SU-DHL-6 (cell line): Measurements from ENCODE around the gene KLF3.

Experiments
- H2AFZ ChIP-seq: fragments of 200-600 bp; sonication (generic); 2 replicates; pipeline ENCODE4 v1.6.1; 2014; ENCODE audit warnings: low read depth, mild to moderate bottlenecking, moderate library complexity, mixed read lengths, antibody characterized with exemption, low read length; ENCODE audit not compliant: severe bottlenecking
- H3F3A ChIP-seq: fragments of 200-600 bp; shearing (Covaris generic); 2 replicates; pipeline ENCODE4 v1.6.0; 2016; ENCODE audit warnings: antibody characterized with exemption, mild to moderate bottlenecking; ENCODE audit not compliant: insufficient read depth
- H3K27ac ChIP-seq: fragments of 200-600 bp; sonication (generic); 2 replicates; pipeline ENCODE4 v1.5.1; 2016; ENCODE audit warnings: low read depth, mild to moderate bottlenecking, low read length, moderate library complexity, mixed read lengths
- H3K27me3 ChIP-seq: fragments of 200-600 bp; sonication (generic), shearing (Covaris generic); 2 replicates; pipeline ENCODE4 v1.6.0; 2014; ENCODE audit warnings: mild to moderate bottlenecking, low read length
- H3K36me3 ChIP-seq: fragments of 200-600 bp; sonication (generic); 2 replicates; pipeline ENCODE4 v1.6.1; 2014; ENCODE audit warnings: mild to moderate bottlenecking, low read length, mixed read lengths
- H3K4me2 ChIP-seq: fragments of 300-600, 200-600 bp; shearing (Covaris generic), sonication (generic); 2 replicates; pipeline ENCODE4 v1.6.0; 2014; ENCODE audit warnings: low read length, low read depth, mild to moderate bottlenecking; ENCODE audit not compliant: poor library complexity, severe bottlenecking
- H3K4me3 ChIP-seq: fragments of 200-600 bp; sonication (generic); 2 replicates; pipeline ENCODE4 v1.5.1; 2014; ENCODE audit warnings: antibody characterized with exemption, low read length, mild to moderate bottlenecking, mixed read lengths; ENCODE audit not compliant: insufficient read depth, poor library complexity, severe bottlenecking
- H3K79me2 ChIP-seq: fragments of 200-600 bp; sonication (generic); 2 replicates; pipeline ENCODE4 v1.6.1; 2014; ENCODE audit warnings: mild to moderate bottlenecking, low read length, moderate library complexity; ENCODE audit not compliant: insufficient read depth
- H3K9ac ChIP-seq: fragments of 200-600 bp; sonication (generic); 2 replicates; pipeline ENCODE4 v1.7.0; 2014; ENCODE audit warnings: mild to moderate bottlenecking, low read length
- H3K9me2 ChIP-seq: fragments of 200-600 bp; sonication (generic); replicated peaks from 2 replicates; pipeline ENCODE4 v1.6.1; 2014; ENCODE audit warnings: low read length; ENCODE audit not compliant: insufficient read depth
- H3K9me3 ChIP-seq: fragments of 200-600 bp; sonication (generic); 2 replicates; pipeline ENCODE4 v1.6.1; 2014; ENCODE audit warnings: low read length, mixed read lengths; ENCODE audit not compliant: insufficient read depth
- H4K20me1 ChIP-seq: fragments of 200-600 bp; sonication (generic); 2 replicates; pipeline ENCODE4 v1.6.1; 2014; ENCODE audit warnings: low read depth, mild to moderate bottlenecking, antibody characterized with exemption, low read length, moderate library complexity, mixed read lengths
- CTCF ChIP-seq: fragments of 200-600 bp; sonication (generic); IDR thresholded peaks from one replicate; pipeline ENCODE4 v1.5.1; 2017; ENCODE audit warnings: antibody characterized with exemption, mild to moderate bottlenecking, low read length, moderate library complexity; ENCODE audit not compliant: insufficient read depth, poor library complexity, severe bottlenecking
- EZH2phosphoT487 ChIP-seq: fragments of 200-600 bp; sonication (generic), shearing (Covaris generic); conservative IDR thresholded peaks from 2 replicates; pipeline ENCODE4 v1.6.1; 2018; ENCODE audit warnings: mild to moderate bottlenecking, antibody characterized with exemption, low read length, moderate library complexity, mixed read lengths

KLF3 gene

GRCh38 chr4:38682336-38682735 lies 18.3 kb downstream of the KLF3 start:
- Histone ChIP-seq H3F3A (no peaks in the 10 kb centered on the region), H3K36me3 (no peaks in the 10 kb centered on the region), H3K9ac (no peak overlapping the region), H3K79me2 (no peaks in the 10 kb centered on the region), H3K4me2 (no peak overlapping the region), H3K27ac (no peak overlapping the region), H4K20me1 (no peaks in the 10 kb centered on the region), H3K4me3 (no peak overlapping the region), H3K9me3 (no peaks in the 10 kb centered on the region), H3K9me2 (no peaks in the 10 kb centered on the region), H2AFZ (no peak overlapping the region), H3K27me3 (no peaks in the 10 kb centered on the region)
- TF ChIP-seq CTCF: no peak
- TF ChIP-seq EZH2phosphoT487: no peak

GRCh38 chr4:38683276-38683675 lies 19.3 kb downstream of the KLF3 start:
- H3F3A ChIP-seq: no peaks in the 10 kb centered on the region
- H3K4me2 ChIP-seq: no peak overlapping the region
- no peaks in the 10 kb centered on the region for H3K9me3 ChIP-seq
- no peak overlapping the region for H2AFZ ChIP-seq
- H3K79me2 ChIP-seq: no peaks in the 10 kb centered on the region
- H3K9me2 ChIP-seq: no peaks in the 10 kb centered on the region
- H3K4me3 ChIP-seq: no peak overlapping the region
- H3K36me3 ChIP-seq: no peaks in the 10 kb centered on the region
- H3K27ac ChIP-seq: no peak overlapping the region
- H3K9ac ChIP-seq: no peak overlapping the region
- TF ChIP-seq CTCF (no peak), EZH2phosphoT487 (no peak)
- H3K27me3 ChIP-seq: no peaks in the 10 kb centered on the region
- no peaks in the 10 kb centered on the region for H4K20me1 ChIP-seq

GRCh38 chr4:38684271-38684670 lies 20.3 kb downstream of the KLF3 start:
- H2AFZ ChIP-seq: no peak overlapping the region
- no peaks in the 10 kb centered on the region for H3K27me3 ChIP-seq
- H3F3A ChIP-seq: no peaks in the 10 kb centered on the region
- H3K9me2 ChIP-seq: no peaks in the 10 kb centered on the region
- no peaks in the 10 kb centered on the region for H3K79me2 ChIP-seq
- H3K27ac ChIP-seq: no peak overlapping the region
- no peak overlapping the region for H3K4me3 ChIP-seq
- H4K20me1 ChIP-seq: no peaks in the 10 kb centered on the region
- no peak overlapping the region for H3K4me2 ChIP-seq
- no peaks in the 10 kb centered on the region for H3K36me3 ChIP-seq
- TF ChIP-seq CTCF (no peak), EZH2phosphoT487 (no peak)
- no peak overlapping the region for H3K9ac ChIP-seq
- no peaks in the 10 kb centered on the region for H3K9me3 ChIP-seq
